ENCODE measurements around the gene PKM.

The PKM gene

GRCh38 chr15:72169236-72169920 is 61.6 kb downstream of the PKM start:
- Histone ChIP-seq H3K4me3 (ENCODE audit: low read depth, low read length) (no peak overlapping the region), H3K36me3 (no peaks in the 10 kb centered on the region), H3K27ac (no peak overlapping the region), H3K27me3 (ENCODE audit: insufficient read depth, low read depth, severe bottlenecking) (no peaks in the 10 kb centered on the region), H3K9me3 (ENCODE audit: severe bottlenecking) (no peaks in the 10 kb centered on the region)
- DNase-seq = no peak
- no peak for TF ChIP-seq CTCF (IDR thresholded peaks at IDR 0.05; ENCODE audit: low read depth, low read length)

GRCh38 chr15:72168808-72169190 is 62.2 kb downstream of the PKM start:
- no peak for TF ChIP-seq CTCF (IDR thresholded peaks at IDR 0.05; ENCODE audit: low read depth, low read length)
- no peak overlapping the region for H3K4me3 ChIP-seq (ENCODE audit: low read depth, low read length)
- DNase-seq = no peak
- H3K27me3 ChIP-seq (ENCODE audit: insufficient read depth, low read depth, severe bottlenecking) = no peaks in the 10 kb centered on the region
- H3K27ac ChIP-seq = no peak overlapping the region
- H3K9me3 ChIP-seq (ENCODE audit: severe bottlenecking) = no peaks in the 10 kb centered on the region
- no peaks in the 10 kb centered on the region for H3K36me3 ChIP-seq

- Histone ChIP-seq H3K27me3 (ENCODE audit: insufficient read depth, low read depth, severe bottlenecking) (no peaks in the 10 kb centered on the region), H3K4me3 (ENCODE audit: low read depth, low read length) (no peak overlapping the region), H3K36me3 (no peaks in the 10 kb centered on the region), H3K27ac (no peak overlapping the region), H3K9me3 (ENCODE audit: severe bottlenecking) (no peaks in the 10 kb centered on the region)
- TF ChIP-seq CTCF (IDR thresholded peaks at IDR 0.05; ENCODE audit: low read depth, low read length) = no peak
- no peak for DNase-seq
Measured at GRCh38 chr15:72168131-72168807, 62.7 kb downstream of the PKM start.

GRCh38 chr15:72167445-72167844 is 63.5 kb downstream of the PKM start:
- no peaks in the 10 kb centered on the region for H3K27me3 ChIP-seq (ENCODE audit: insufficient read depth, low read depth, severe bottlenecking)
- no peak overlapping the region for H3K4me3 ChIP-seq (ENCODE audit: low read depth, low read length)
- H3K9me3 ChIP-seq (ENCODE audit: severe bottlenecking) = no peaks in the 10 kb centered on the region
- no peak for DNase-seq
- no peak for TF ChIP-seq CTCF (IDR thresholded peaks at IDR 0.05; ENCODE audit: low read depth, low read length)
- H3K36me3 ChIP-seq = no peaks in the 10 kb centered on the region
- no peak overlapping the region for H3K27ac ChIP-seq

GRCh38 chr15:72166716-72167417 is 64.1 kb downstream of the PKM start:
- no peak for TF ChIP-seq CTCF (IDR thresholded peaks at IDR 0.05; ENCODE audit: low read depth, low read length)

More at GRCh38 chr15:72166716-72167417, 64.1 kb downstream of the PKM start:
- Histone ChIP-seq H3K4me3 (ENCODE audit: low read depth, low read length) (no peak overlapping the region), H3K9me3 (ENCODE audit: severe bottlenecking) (no peaks in the 10 kb centered on the region), H3K27ac (no peak overlapping the region), H3K27me3 (ENCODE audit: insufficient read depth, low read depth, severe bottlenecking) (no peaks in the 10 kb centered on the region), H3K36me3 (no peaks in the 10 kb centered on the region)
- DNase-seq = no peak
